Iris pigment epithelial cell (primary cell): Measurements from ENCODE around the gene SYTL2.
A peak's percentile ranks its signal among the peaks of the same experiment; 100 is the strongest.
"Not testable (repeated sequence)": the region's sequence is repeated elsewhere in the genome, so short reads cannot be mapped to it uniquely, and the experiment has no call there.

Experiments
- DNase-seq: peaks from one replicate; pipeline ENCODE4 v3.0.0-alpha.2; 2011; ENCODE audit warnings: low read depth

The SYTL2 gene, protein sequence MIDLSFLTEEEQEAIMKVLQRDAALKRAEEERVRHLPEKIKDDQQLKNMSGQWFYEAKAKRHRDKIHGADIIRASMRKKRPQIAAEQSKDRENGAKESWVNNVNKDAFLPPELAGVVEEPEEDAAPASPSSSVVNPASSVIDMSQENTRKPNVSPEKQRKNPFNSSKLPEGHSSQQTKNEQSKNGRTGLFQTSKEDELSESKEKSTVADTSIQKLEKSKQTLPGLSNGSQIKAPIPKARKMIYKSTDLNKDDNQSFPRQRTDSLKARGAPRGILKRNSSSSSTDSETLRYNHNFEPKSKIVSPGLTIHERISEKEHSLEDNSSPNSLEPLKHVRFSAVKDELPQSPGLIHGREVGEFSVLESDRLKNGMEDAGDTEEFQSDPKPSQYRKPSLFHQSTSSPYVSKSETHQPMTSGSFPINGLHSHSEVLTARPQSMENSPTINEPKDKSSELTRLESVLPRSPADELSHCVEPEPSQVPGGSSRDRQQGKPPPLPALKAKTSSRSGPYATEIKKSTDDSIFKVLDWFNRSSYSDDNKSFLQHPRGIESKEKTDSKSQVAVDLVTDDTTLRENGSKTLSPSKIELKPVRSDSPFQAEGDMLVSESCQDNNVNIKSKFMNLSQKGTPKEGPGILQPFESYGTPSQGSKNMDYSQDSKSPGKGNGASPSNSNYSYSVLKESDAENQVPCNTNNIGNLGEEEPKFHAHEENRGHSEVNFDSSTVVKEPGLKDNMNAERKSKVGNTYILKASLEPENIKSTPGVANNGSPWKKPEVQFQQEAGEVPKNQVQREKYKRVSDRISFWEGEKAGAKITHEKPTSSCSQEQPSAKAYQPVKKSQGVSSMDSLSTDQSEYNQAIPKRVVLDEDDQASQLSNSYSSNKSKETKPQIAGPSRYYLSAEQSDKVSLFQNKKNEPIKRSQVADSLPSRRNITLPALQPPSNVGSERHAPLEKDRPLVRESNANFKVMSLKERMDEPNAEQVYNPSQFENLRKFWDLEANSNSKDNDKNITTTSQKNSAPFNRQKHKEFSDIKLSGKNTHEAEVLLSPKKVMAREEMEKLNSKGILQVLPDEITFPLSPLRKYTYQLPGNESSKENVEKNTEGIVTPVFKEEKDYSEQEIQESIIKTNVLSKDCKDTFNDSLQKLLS (N-terminal part only)

GRCh38 chr11:85810871-85811611 is at the start of gene SYTL2:
Gene SYTL2, minus strand, starts transcription at chr11:85811141. Its CDS starts 53,416 bp downstream, at chr11:85757725.
- DNase-seq: peak; percentile 18

DNA sequence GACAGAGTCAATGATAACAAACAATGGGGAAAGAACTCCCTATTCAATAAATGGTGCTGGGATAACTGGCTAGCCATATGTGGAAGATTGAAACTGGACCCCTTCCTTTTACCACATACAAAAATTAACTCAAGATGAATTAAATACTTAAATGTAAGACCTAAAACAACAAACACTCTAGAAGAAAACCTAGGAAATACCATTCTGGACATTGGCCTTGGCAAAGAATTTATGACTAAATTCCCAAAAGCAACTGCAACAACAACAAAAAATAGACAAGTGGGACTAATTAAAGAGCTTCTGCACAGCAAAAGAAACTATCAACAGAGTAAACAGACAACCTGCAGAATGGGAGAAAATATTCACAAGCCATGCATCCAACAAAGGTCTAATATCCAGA is 48.6 kb upstream of the SYTL2 start:
- not testable (repeated sequence) for DNase-seq

- DNase-seq: no peak
These were observed 46.2 kb upstream of the SYTL2 start for GRCh38 chr11:85857098-85857497.

GRCh38 chr11:85855341-85855656 is 44.4 kb upstream of the SYTL2 start, which contains the start of gene CCDC83:
Gene CCDC83, plus strand, starts transcription at chr11:85855383. Its CDS starts 9,741 bp downstream, at chr11:85865124.
- no peak for DNase-seq

DNA sequence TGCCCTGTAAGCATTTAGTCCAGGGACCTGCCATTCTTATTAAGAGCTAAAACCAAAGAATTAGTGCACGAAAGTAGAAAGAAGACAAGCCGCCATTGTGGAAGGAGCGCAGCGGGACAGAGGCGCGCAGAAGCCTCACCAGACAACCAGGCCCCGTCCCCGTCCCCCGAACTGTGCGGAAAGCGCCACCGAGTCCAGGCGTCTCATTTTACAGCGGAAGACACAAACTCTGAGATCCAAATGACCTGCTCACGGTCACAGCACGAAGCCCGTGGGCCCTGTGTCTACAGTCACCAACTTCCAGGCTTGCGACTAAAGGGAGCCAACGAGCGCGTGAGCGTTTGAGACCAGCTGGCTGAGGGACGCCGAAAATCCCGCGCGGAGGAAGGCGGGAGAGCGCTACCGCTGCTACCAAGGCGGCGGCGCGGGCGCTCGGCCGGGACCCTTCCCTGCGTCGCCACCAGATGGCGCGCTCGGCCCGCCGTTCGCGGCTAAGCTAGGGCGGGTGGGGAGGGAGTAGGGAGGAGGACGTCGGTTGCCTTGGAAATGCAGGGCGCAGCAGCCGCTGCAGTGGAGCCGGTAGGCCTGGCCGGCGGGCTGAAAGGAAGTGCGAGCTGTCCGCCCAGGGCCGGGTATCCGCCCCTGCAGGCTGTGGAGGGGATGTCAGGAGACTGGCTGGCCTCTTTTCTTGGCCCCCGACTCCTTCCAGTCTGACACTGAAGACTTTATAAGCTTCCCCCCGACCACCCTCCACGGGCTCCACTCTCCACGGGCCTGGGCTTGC is 43.8 kb upstream of the SYTL2 start:
- peak; percentile 93 for DNase-seq

DNA sequence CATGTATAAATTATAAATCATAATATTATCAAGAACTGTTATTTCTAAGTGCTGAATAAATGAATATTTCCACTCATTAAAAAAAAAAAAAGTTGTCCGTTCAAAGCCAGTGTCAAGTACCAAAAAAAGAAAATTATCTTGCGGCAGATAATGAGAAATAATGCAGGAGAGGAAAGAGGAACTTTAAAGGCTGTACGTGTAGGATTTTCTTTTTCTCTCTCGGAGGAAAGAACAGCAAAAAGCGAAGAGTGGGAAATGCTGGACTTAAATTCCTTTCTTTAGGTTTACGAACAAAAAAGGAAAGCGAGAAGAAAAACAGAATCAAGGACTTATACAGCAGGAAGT is 43.2 kb upstream of the SYTL2 start:
- DNase-seq: no peak

DNA sequence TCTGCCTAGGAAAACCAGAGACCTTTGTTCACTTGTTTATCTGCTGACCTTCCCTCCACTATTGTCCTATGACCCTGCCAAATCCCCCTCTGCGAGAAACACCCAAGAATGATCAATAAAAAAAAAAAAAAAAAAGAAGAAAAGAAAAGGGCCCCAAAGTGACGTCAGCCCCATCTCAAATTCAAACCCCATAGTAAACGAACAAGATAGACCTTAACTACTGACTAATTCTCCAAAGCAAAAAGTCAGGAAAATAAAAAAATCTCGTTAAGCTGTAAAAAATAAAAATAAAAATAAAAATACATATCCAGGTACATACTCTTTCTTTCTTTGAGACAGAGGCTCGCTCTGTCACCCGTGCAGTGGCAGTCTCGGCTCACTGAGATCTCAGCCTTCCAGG is 42.6 kb upstream of the SYTL2 start:
- DNase-seq: not testable (repeated sequence)

GRCh38 chr11:85852754-85853153 is 41.8 kb upstream of the SYTL2 start:
- DNase-seq: not testable (repeated sequence)

DNA sequence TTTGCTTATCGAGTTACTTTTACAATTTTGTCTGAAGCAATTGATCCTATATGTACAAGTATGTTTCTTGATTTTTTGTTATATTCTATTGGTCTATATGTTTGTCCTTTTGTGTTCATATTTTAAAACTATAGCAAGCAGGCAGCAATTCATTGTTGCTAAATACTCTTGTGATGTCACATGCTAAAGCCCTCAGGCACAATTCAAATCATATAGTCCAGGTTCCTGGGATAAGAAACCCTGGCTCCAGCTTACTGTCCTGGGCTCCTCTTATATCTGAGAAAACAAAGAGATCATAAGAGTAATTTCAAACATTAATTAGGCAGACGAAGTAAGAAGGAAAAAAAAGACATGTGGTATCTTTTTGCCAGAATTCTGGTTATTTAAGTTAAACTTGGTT is 37.6 kb upstream of the SYTL2 start:
- no peak for DNase-seq

DNA sequence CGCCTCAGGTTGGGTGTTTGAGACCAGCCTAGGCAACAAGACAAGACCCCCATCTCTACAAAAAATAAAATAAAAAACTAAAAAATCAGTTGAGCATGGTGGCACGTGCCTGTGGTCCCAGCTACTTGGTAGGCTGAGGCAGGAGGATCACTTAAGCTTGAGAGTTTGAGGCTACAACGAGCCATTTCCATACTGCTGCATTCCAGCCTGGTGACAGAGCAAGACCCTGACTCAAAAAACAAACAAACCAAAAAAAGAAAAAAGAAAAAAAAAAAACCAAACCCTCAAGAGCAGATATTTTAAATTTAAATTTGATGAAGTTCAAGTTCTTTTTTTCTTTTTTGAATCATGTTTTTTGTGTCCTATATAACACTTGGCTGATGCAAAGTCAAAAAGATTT is 37.1 kb upstream of the SYTL2 start:
- DNase-seq: no peak

GRCh38 chr11:85847436-85847835 is 36.5 kb upstream of the SYTL2 start:
- no peak for DNase-seq

GRCh38 chr11:85845124-85845631 is 34.2 kb upstream of the SYTL2 start:
- DNase-seq: peak; percentile 25

DNA sequence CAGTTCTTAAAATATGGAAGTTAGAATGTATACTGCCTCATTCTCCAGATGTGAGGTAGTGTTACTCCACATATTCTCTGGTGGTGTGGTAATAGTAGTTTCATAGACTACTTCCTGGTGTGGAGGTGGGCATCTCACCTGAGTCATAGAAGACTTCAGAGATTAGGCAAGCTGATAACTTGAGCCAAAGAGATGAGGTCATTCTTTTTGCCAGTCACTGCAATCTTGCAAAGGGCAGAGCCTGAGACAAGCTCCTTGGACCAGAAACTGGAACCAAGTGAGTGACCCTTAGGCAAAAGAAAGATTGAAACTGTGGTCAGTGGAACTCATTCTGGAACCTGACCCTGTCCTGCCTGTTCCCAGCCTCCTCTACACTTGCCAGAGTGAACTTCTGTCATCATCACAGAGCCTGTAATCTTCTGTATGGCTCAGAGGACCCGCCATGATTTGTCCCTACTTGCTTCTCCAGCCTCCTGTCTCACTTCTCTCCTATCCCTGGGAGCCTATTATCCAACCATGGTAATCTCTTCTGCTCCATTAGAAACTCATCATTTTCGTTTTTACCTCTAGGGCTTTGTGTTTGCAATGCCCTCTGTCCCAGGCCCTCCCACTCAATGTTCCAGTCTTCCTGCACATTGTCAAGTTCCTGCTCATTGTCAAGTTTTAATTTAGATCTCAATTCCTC is 33.6 kb upstream of the SYTL2 start:
- DNase-seq: peak; percentile 65

- DNase-seq: no peak
These were observed 33.0 kb upstream of the SYTL2 start for GRCh38 chr11:85843929-85844328.

DNA sequence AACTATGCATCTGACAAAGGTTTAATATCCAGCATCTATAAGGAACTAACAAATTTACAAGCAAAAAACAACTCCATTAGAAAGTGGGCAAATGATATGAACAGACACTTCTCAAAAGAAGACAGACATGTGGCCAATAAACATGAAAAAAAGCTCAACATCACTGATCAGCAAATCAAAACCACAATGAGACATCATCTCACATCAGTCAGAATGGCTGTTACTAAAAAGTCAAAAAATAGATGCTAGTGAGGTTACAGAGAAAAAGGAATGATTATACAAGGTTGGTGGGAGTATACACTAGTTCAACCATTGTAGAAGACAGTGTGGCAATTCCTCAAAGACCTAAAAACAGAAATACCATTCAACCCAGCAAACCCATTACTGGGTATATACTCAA is 30.0 kb upstream of the SYTL2 start:
- DNase-seq: not testable (repeated sequence)

GRCh38 chr11:85835729-85836128 is 24.8 kb upstream of the SYTL2 start:
- DNase-seq: no peak

DNA sequence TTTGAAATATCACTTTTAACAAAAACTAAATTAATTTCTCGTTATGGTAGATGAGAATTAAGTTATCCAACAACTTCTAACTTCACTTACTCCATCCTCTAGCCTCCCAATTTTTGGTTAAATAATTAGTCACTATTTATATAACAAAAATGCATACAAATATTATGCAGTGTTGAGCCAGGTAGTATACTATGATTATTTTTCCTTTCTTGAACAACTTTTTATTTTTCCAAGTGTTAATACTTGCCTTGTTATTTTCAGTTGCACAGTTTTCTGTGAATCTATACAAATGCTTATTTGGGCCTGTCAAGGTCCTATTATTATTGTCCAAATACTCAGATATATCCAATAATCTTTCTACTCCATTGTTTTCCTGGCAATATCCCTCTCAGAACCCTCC is 24.3 kb upstream of the SYTL2 start:
- no peak for DNase-seq

- no peak for DNase-seq
These were observed 20.1 kb upstream of the SYTL2 start for GRCh38 chr11:85831050-85831449.

GRCh38 chr11:85829172-85829571 is 18.2 kb upstream of the SYTL2 start:
- no peak for DNase-seq

GRCh38 chr11:85828640-85828978 is 17.7 kb upstream of the SYTL2 start:
- no peak for DNase-seq
